ENCODE data around the gene SNX25. TPM values are rescaled to one million over a fixed set of nuclear protein-coding genes. Genes with fewer than 3 reads are reported as not detected.
"Not testable (repeated sequence)": the region's sequence is repeated elsewhere in the genome, so short reads cannot be mapped to it uniquely, and the experiment has no call there.

Gene SNX25
- total RNA-seq, 2 donors from 2014 or later = 21.4 to 26.0 TPM

DNA sequence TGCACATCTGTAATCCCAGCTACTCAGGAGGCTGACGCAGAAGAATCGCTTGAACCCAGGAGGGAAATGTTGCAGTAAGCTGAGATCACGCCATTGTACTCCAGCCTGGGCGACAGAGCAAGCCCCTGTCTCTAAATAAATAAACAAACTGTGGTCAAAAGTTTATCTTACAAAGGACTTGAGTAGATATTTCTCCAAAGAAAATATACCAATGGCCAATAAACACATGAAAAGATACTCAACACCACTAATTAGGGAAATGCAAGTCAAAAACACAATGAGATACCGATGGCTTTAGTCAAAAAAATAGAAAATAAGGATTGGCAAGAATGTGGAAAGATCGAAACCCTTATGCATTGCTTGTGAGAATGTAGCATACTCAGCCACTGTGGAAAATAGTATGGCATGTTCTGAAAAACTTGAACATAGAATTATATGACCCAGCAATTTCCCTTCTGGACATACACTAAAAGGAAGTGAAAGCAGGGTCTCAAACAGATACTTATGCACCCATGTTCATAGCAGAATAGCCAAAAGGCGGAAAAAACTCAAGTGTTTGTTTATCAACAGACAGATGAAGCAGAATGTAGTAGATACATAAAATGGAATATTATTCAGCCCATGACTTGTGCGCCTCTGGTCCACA, 3.6 kb upstream of the SNX25 start:
- Mint-ChIP-seq H3K9me3 (no peaks in the 10 kb centered on the region), H3K36me3 (ENCODE audit: low read depth) (no peaks in the 10 kb centered on the region), H3K4me3 (no peak overlapping the region), H3K27ac (no peak overlapping the region), H3K4me1 (peaks cover 32% of the 10 kb centered on the region), H3K27me3 (ENCODE audit: insufficient read depth) (peaks cover 21% of the 10 kb centered on the region)
- no peak overlapping the region for H3K4me3 ChIP-seq (ENCODE audit: low read length)
- no peaks in the 10 kb centered on the region for H3K4me1 ChIP-seq (ENCODE audit: control insufficient read depth, insufficient read depth, low read length)
- H3K36me3 ChIP-seq (ENCODE audit: control insufficient read depth, insufficient read depth, low read length) = no peaks in the 10 kb centered on the region
- H3K9me3 ChIP-seq (ENCODE audit: control insufficient read depth, low read length) = no peaks in the 10 kb centered on the region
- no peak overlapping the region for H3K9ac ChIP-seq (ENCODE audit: extremely low read depth, low read length, poor library complexity, severe bottlenecking)
- no peak for DNase-seq
- TF ChIP-seq, protein P1, sequence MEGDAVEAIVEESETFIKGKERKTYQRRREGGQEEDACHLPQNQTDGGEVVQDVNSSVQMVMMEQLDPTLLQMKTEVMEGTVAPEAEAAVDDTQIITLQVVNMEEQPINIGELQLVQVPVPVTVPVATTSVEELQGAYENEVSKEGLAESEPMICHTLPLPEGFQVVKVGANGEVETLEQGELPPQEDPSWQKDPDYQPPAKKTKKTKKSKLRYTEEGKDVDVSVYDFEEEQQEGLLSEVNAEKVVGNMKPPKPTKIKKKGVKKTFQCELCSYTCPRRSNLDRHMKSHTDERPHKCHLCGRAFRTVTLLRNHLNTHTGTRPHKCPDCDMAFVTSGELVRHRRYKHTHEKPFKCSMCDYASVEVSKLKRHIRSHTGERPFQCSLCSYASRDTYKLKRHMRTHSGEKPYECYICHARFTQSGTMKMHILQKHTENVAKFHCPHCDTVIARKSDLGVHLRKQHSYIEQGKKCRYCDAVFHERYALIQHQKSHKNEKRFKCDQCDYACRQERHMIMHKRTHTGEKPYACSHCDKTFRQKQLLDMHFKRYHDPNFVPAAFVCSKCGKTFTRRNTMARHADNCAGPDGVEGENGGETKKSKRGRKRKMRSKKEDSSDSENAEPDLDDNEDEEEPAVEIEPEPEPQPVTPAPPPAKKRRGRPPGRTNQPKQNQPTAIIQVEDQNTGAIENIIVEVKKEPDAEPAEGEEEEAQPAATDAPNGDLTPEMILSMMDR (conservative IDR thresholded peaks at IDR 0.05) = no peak
- WGBS, 2 experiments (ENCODE audit: insufficient coverage in 1 of 2, insufficient read length in 1 of 2) = 93% methylated on average over 7 to 8 of the region's 8 CpGs
- no peak overlapping the region for H3K27ac ChIP-seq (ENCODE audit: low read depth, low read length)
- no peaks in the 10 kb centered on the region for H3K27me3 ChIP-seq (ENCODE audit: control insufficient read depth, insufficient read depth, low read length, poor library complexity, severe bottlenecking)

- Histone ChIP-seq H3K36me3 (ENCODE audit: control insufficient read depth, insufficient read depth, low read length) (no peaks in the 10 kb centered on the region), H3K4me1 (ENCODE audit: control insufficient read depth, insufficient read depth, low read length) (no peaks in the 10 kb centered on the region), H3K4me3 (ENCODE audit: low read length) (no peak overlapping the region), H3K9me3 (ENCODE audit: control insufficient read depth, low read length) (no peaks in the 10 kb centered on the region), H3K27me3 (ENCODE audit: control insufficient read depth, insufficient read depth, low read length, poor library complexity, severe bottlenecking) (no peaks in the 10 kb centered on the region), H3K27ac (ENCODE audit: low read depth, low read length) (no peak overlapping the region), H3K9ac (ENCODE audit: extremely low read depth, low read length, poor library complexity, severe bottlenecking) (no peak overlapping the region)
- TF ChIP-seq, protein P1 (conservative IDR thresholded peaks at IDR 0.05) = no peak
- Mint-ChIP-seq H3K9me3 (no peaks in the 10 kb centered on the region), H3K4me1 (peaks cover 33% of the 10 kb centered on the region), H3K4me3 (no peak overlapping the region), H3K27ac (no peak overlapping the region), H3K27me3 (ENCODE audit: insufficient read depth) (peaks cover 21% of the 10 kb centered on the region), H3K36me3 (ENCODE audit: low read depth) (no peaks in the 10 kb centered on the region)
- DNase-seq = no peak
- whole genome bisulfite sequencing, 2 experiments (ENCODE audit: insufficient coverage in 1 of 2, insufficient read length in 1 of 2) = 90 to 100% methylated on average over 2 to 5 of the region's 5 CpGs
Observed at GRCh38 chr4:185207466-185207865, 1.9 kb upstream of the SNX25 start.

- 0% methylated on average over 39 of the region's 39 CpGs; no CpG with 5 or more reads in 1 of the 2 experiments for WGBS, 2 experiments (ENCODE audit: insufficient coverage in 1 of 2, insufficient read length in 1 of 2)
Observed at GRCh38 chr4:185209852-185210101, 379 bp downstream of the SNX25 start.

More at GRCh38 chr4:185209852-185210101, 379 bp downstream of the SNX25 start:
- H3K4me3 Mint-ChIP-seq = peak overlapping the region; percentile 90
- peaks cover 21% of the 10 kb centered on the region for H3K27me3 Mint-ChIP-seq (ENCODE audit: insufficient read depth)
- peak overlapping the region; percentile 55 for H3K9ac ChIP-seq (ENCODE audit: extremely low read depth, low read length, poor library complexity, severe bottlenecking)
- not testable (repeated sequence) for H3K9me3 Mint-ChIP-seq; DNase-seq; H3K9me3 ChIP-seq (ENCODE audit: control insufficient read depth, low read length); H3K27ac Mint-ChIP-seq; H3K27ac ChIP-seq (ENCODE audit: low read depth, low read length); H3K36me3 Mint-ChIP-seq (ENCODE audit: low read depth); H3K4me1 ChIP-seq (ENCODE audit: control insufficient read depth, insufficient read depth, low read length); H3K36me3 ChIP-seq (ENCODE audit: control insufficient read depth, insufficient read depth, low read length); H3K27me3 ChIP-seq (ENCODE audit: control insufficient read depth, insufficient read depth, low read length, poor library complexity, severe bottlenecking)
- peaks cover 35% of the 10 kb centered on the region for H3K4me1 Mint-ChIP-seq
- H3K4me3 ChIP-seq (ENCODE audit: low read length) = peak overlapping the region; percentile 86
